ENCODE results near the gene C19orf33.

The C19orf33 gene

GRCh38 chr19:38340927-38341326 lies 36.9 kb downstream of the C19orf33 start:
- no peak for DNase-seq (ENCODE audit: low spot score)

- DNase-seq (ENCODE audit: low spot score): no peak
Observed at GRCh38 chr19:38346837-38347236, 42.8 kb downstream of the C19orf33 start.

- DNase-seq (ENCODE audit: low spot score): no peak
Observed at GRCh38 chr19:38350883-38351282, 46.8 kb downstream of the C19orf33 start.

DNA sequence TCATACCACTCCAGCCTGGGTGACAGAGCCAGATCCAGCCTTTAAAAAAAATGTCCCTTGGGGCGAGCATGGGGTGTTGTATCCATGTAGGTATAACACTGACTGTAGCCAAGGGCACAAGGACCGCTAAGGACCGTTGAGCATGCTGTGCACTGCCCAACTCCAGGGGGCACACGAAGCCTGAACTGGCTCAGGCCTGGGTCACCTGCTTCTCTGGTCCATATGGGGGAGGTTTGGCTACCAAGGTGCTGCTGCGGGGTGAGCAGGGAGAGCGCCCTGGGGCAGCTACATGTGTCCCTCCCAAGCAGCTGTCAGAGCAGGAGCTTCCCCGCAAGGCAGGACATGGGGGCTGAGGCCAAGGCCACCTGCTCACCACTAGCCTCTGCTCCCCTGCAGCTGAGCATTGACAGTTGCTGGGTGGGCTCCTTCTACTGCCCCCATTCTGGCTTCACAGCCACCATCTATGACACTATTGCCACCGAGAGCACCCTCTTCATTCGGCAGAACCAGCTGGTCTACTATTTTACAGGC lies 47.9 kb downstream of the C19orf33 start:
- DNase-seq (ENCODE audit: low spot score): no peak

DNA sequence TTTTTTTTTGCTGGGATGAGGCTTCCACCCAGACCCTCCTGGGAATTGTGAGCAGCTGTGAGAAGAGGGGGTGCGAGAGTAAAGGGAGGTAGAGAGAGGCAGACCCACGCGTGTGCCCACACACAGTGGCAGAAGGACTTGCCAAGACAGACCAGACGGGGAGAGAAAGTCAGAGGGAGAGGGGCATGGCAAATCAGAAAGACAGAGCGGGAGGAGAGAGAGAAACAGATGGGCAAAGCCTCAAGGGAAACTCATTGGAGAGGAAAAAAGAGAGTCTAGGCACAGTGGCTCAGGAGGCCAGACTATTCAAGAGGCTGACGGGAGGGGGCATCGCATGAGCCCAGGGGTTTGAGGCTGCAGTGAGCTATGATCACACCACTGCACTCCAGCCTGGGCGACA lies 48.6 kb downstream of the C19orf33 start:
- no peak for DNase-seq (ENCODE audit: low spot score)

All from putamen (tissue), 1 donor.